IMR-90 (cell line): Measurements from ENCODE around the gene PGGHG. TPM values are rescaled to one million over a fixed set of nuclear protein-coding genes. Genes with fewer than 3 reads are reported as not detected.
A peak's percentile ranks its signal among the peaks of the same experiment; 100 is the strongest.

ENCODE experiments used
- ATAC-seq: fragments of 200-7000 bp; cut with Tn5 transposase; 2 replicates; pipeline ENCODE4 v1.9.1; 2020; ENCODE audit warnings: low read depth, mild to moderate bottlenecking, moderate library complexity
- BruUV-seq: library from RNA; stranded (reverse); fragments of 400-500 nt; replicated peaks from 2 replicates; lab custom pipeline; 2021; lab: Mats Ljungman, UMichigan
- CTCF ChIA-PET: fragments of 300-600 bp; formaldehyde crosslinking; extraction: SDS; loops from one replicate; lab custom pipeline; 2021; ENCODE audit warnings: antibody characterized with exemption; lab: Yijun Ruan, JAX
- POLR2A ChIA-PET: fragments of 300-600 bp; sonication (Branson Sonifier 250); formaldehyde crosslinking; loops from one replicate; lab custom pipeline; 2022; ENCODE audit warnings: antibody characterized with exemption; ENCODE audit not compliant: unreplicated experiment; lab: Charles Lee
- DNase-seq: peaks from one replicate; pipeline ENCODE4 v3.0.0; 2013
- H2AFZ ChIP-seq: replicated peaks from 2 replicates; pipeline ENCODE3; 2013; ENCODE audit warnings: low read length, mild to moderate bottlenecking; ENCODE audit not compliant: poor library complexity
- H2AK5ac ChIP-seq: 2 replicates; pipeline ENCODE4 v1.6.1; 2013; ENCODE audit warnings: low read depth, low read length, inconsistent platforms
- H2AK9ac ChIP-seq: replicated peaks from 2 replicates; pipeline ENCODE3; 2013; ENCODE audit warnings: mild to moderate bottlenecking, low read depth, low read length, moderate library complexity; ENCODE audit not compliant: poor library complexity
- H2BK120ac ChIP-seq: 2 replicates; pipeline ENCODE4 v1.6.1; 2013; ENCODE audit warnings: low read depth, low read length, inconsistent platforms
- H2BK15ac ChIP-seq: 3 replicates; pipeline ENCODE4 v1.6.1; 2013; ENCODE audit warnings: low read depth, low read length, inconsistent platforms
- H2BK20ac ChIP-seq: 2 replicates; pipeline ENCODE4 v1.6.1; 2013; ENCODE audit warnings: low read depth, mild to moderate bottlenecking, inconsistent platforms, low read length, moderate library complexity
- H2BK5ac ChIP-seq: 2 replicates; pipeline ENCODE4 v1.6.1; 2013; ENCODE audit warnings: mild to moderate bottlenecking, low read depth, low read length, inconsistent platforms; ENCODE audit not compliant: poor library complexity, severe bottlenecking
- H3K14ac ChIP-seq: replicated peaks from 2 replicates; pipeline ENCODE4 v1.6.1; 2013; ENCODE audit warnings: low read depth, low read length, inconsistent platforms
- H3K18ac ChIP-seq: 2 replicates; pipeline ENCODE4 v1.6.1; 2013; ENCODE audit warnings: low read depth, low read length, control low read depth
- H3K23ac ChIP-seq: 2 replicates; pipeline ENCODE4 v1.6.1; 2013; ENCODE audit warnings: low read depth, low read length, inconsistent platforms
- H3K27ac ChIP-seq: 2 replicates; pipeline ENCODE4 v1.5.1; 2013; ENCODE audit warnings: mild to moderate bottlenecking, control low read depth, low read length; ENCODE audit not compliant: insufficient read depth
- H3K27me3 ChIP-seq: 2 replicates; pipeline ENCODE4 v1.6.1; 2013; ENCODE audit warnings: low read length; ENCODE audit not compliant: control insufficient read depth, insufficient read depth
- H3K36me3 ChIP-seq: 2 replicates; pipeline ENCODE4 v1.6.1; 2013; ENCODE audit warnings: low read length, mixed read lengths; ENCODE audit not compliant: control insufficient read depth, insufficient read depth
- H3K4ac ChIP-seq: 2 replicates; pipeline ENCODE4 v1.6.1; 2013; ENCODE audit warnings: low read depth, low read length, inconsistent platforms
- H3K4me1 ChIP-seq: 2 replicates; pipeline ENCODE4 v1.6.1; 2013; ENCODE audit warnings: low read length, mixed read lengths; ENCODE audit not compliant: control insufficient read depth, insufficient read depth
- H3K4me2 ChIP-seq: 2 replicates; pipeline ENCODE4 v1.6.1; 2013; ENCODE audit warnings: low read depth, mild to moderate bottlenecking, control low read depth, low read length, moderate library complexity
- H3K4me3 ChIP-seq: 2 replicates; pipeline ENCODE4 v1.5.1; 2013; ENCODE audit warnings: low read depth, mild to moderate bottlenecking, control low read depth, low read length, moderate library complexity; ENCODE audit not compliant: insufficient read depth
- H3K56ac ChIP-seq: 2 replicates; pipeline ENCODE4 v1.6.1; 2013; ENCODE audit warnings: low read length, inconsistent platforms; ENCODE audit not compliant: insufficient read depth; ENCODE audit errors: extremely low read depth
- H3K79me1 ChIP-seq, 2 experiments: 2 replicates each; pipeline ENCODE4 v1.6.1; 2013; ENCODE audit warnings: low read length in 2 of 2, inconsistent platforms in 1 of 2, low read depth in 1 of 2
- H3K9ac ChIP-seq: 2 replicates; pipeline ENCODE4 v1.6.1; 2013; ENCODE audit warnings: low read depth, low read length, control low read depth
- H3K9me1 ChIP-seq: 2 replicates; pipeline ENCODE4 v1.6.1; 2013; ENCODE audit warnings: low read length, inconsistent platforms; ENCODE audit not compliant: insufficient read depth
- H3K9me3 ChIP-seq: 2 replicates; pipeline ENCODE4 v1.6.1; 2013; ENCODE audit warnings: low read length; ENCODE audit not compliant: control insufficient read depth, insufficient read depth
- H4K20me1 ChIP-seq: 2 replicates; pipeline ENCODE4 v1.6.1; 2013; ENCODE audit warnings: low read length, inconsistent platforms; ENCODE audit not compliant: insufficient read depth
- H4K5ac ChIP-seq: 2 replicates; pipeline ENCODE4 v1.6.1; 2013; ENCODE audit warnings: mild to moderate bottlenecking, low read depth, low read length, control low read depth
- H4K8ac ChIP-seq, 2 experiments: 2 replicates each; pipeline ENCODE4 v1.6.1; 2013; ENCODE audit warnings: low read depth in 2 of 2, low read length in 2 of 2, control low read depth in 1 of 2, inconsistent platforms in 1 of 2
- H4K91ac ChIP-seq: 2 replicates; pipeline ENCODE4 v1.6.1; 2013; ENCODE audit warnings: low read depth, low read length, inconsistent platforms; ENCODE audit not compliant: insufficient read depth
- BHLHE40 ChIP-seq: fragments of 150-350 bp; IDR thresholded peaks from 2 replicates; pipeline ENCODE4 v1.6.1; 2016; ENCODE audit warnings: mild to moderate bottlenecking, low read depth, low read length
- ELK1 ChIP-seq: fragments of 150-350 bp; IDR thresholded peaks from 2 replicates; pipeline ENCODE4 v1.6.1; 2016; ENCODE audit warnings: low read depth, mild to moderate bottlenecking, low read length, moderate library complexity, borderline replicate concordance
- FOS ChIP-seq: fragments of 150-350 bp; IDR thresholded peaks from 2 replicates; pipeline ENCODE4 v1.6.1; 2016; ENCODE audit warnings: low read depth, low read length
- MAFK ChIP-seq: IDR thresholded peaks from 2 replicates; pipeline ENCODE4 v1.6.1; 2012; ENCODE audit warnings: low read depth, low read length, improper control_type of control experiment
- NFE2L2 ChIP-seq: fragments of 150-350 bp; IDR thresholded peaks from 2 replicates; pipeline ENCODE4 v1.6.1; 2016; ENCODE audit warnings: low read depth, mild to moderate bottlenecking, low read length
- POLR2A ChIP-seq: IDR thresholded peaks from 2 replicates; pipeline ENCODE4 v1.6.1; 2012; ENCODE audit warnings: mild to moderate bottlenecking, low read depth, low read length
- RAD21 ChIP-seq: IDR thresholded peaks from 2 replicates; pipeline ENCODE4 v1.6.1; 2012; ENCODE audit warnings: low read length, improper control_type of control experiment
- RFX5 ChIP-seq: IDR thresholded peaks from 2 replicates; pipeline ENCODE4 v1.8.0; 2012; ENCODE audit warnings: low read depth, mild to moderate bottlenecking, low read length, moderate library complexity
- WGBS, 2 experiments: methylation state at CpG; one replicate each; pipeline versions ENCODE4 v1.1.5 to v1.1.7; 2013; ENCODE audit warnings: missing lambda C conversion rate in 2 of 2; ENCODE audit not compliant: insufficient read length in 1 of 2; ENCODE audit errors: extremely low coverage in 2 of 2; 5-methylcytosine and 5-hydroxymethylcytosine counted together
- dilution Hi-C: fragments of 300-500 bp; cut with HindIII; formaldehyde crosslinking; loops from one replicate; pipeline ENCODE4 v1.14.3; 2018; ENCODE audit warnings: low sequenced_read_pairs; ENCODE audit not compliant: unreplicated experiment
- in situ Hi-C: fragments of 300-500 bp; cut with MboI; formaldehyde crosslinking; loops from 3 replicates; pipeline ENCODE4 v1.14.3; 2019; ENCODE audit warnings: low sequenced_read_pairs, inconsistent platforms, mixed read lengths
- intact Hi-C: fragments of 100-400 bp; cut with micrococcal nuclease; formaldehyde crosslinking; loops from 2 replicates; pipeline ENCODE4 v1.10.0; 2022
- polyA plus RNA-seq, 3 experiments: library from polyadenylated mRNA; depleted of rRNA; stranded (reverse); fragments of >200 nt; gene quantifications; 2 replicates each; pipeline ENCODE4 v1.2.3, GENCODE V29; 2012; ENCODE audit warnings: low replicate concordance in 1 of 3
- total RNA-seq: library from RNA; depleted of rRNA; stranded (reverse); fragments of >200 nt; gene quantifications from 2 replicates; pipeline ENCODE4 v1.2.3, GENCODE V29; 2012
- TF ChIP-seq, protein P1 (sequence below): conservative IDR thresholded peaks from 2 replicates; pipeline ENCODE4 v1.5.1; 2012; ENCODE audit warnings: mild to moderate bottlenecking, low read depth, low read length, improper control_type of control experiment

PGGHG gene
- total and polyA plus RNA-seq, 2 of the 4 experiments (the other 2 are of a cell fraction) = 1.8 to 17.0 TPM

DNA sequence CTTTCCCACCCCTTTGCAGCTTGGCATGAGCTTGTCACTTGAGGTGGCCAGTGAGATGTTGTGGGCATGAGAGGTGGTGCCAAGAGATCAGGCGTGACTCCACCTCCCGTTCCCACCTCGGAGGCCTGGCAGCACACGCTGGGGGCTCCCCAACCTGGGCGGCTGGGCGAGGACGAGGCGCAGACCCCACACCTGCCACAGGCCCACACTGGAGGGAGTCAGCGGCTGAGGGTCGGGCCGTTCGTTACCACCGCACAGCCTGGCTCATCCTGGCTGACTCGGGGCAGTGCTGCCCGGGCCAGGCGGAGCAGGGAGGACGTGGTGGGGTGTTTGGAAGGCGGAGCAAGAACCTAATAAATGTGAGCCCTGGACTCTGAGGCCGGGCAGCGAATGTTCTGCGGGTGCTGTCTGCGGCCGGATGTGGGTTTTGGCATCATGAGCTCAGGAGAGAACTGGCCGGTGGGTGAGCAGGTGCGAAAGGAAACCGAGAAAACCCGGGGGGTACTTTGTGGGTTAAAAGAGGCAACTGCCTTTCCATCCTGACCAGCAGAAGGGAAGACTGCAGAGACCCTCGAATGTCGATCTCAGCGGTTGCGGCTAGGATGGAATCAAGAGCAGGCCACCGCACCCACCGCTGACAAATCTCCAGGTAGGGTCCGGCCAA is 41.9 kb downstream of the PGGHG start:
- Histone ChIP-seq H3K18ac (no peak overlapping the region), H3K27ac (no peak overlapping the region), H3K14ac (no peak overlapping the region), H3K9ac (no peak overlapping the region), H3K23ac (no peak overlapping the region), H2BK15ac (no peak overlapping the region), H3K4me3 (no peak overlapping the region), H3K36me3 (no peaks in the 10 kb centered on the region), H4K91ac (no peak overlapping the region), H2AFZ (peak overlapping the region; percentile 16), H3K27me3 (no peaks in the 10 kb centered on the region), H3K9me3 (no peaks in the 10 kb centered on the region), H3K4ac (no peak overlapping the region), H2BK120ac (no peak overlapping the region), H4K20me1 (no peaks in the 10 kb centered on the region), H3K56ac (no peak overlapping the region), H4K5ac (no peak overlapping the region), H3K79me1 (no peaks in the 10 kb centered on the region), H2BK20ac (no peak overlapping the region), H3K4me1 (peaks cover 11% of the 10 kb centered on the region), H3K9me1 (no peaks in the 10 kb centered on the region), H2AK5ac (no peak overlapping the region), H4K8ac (no peak overlapping the region), H3K4me2 (no peak overlapping the region), H2AK9ac (no peak overlapping the region), H2BK5ac (no peak overlapping the region)
- POLR2A ChIA-PET = no interaction called here
- no peak for TF ChIP-seq MAFK
- TF ChIP-seq, protein P1, sequence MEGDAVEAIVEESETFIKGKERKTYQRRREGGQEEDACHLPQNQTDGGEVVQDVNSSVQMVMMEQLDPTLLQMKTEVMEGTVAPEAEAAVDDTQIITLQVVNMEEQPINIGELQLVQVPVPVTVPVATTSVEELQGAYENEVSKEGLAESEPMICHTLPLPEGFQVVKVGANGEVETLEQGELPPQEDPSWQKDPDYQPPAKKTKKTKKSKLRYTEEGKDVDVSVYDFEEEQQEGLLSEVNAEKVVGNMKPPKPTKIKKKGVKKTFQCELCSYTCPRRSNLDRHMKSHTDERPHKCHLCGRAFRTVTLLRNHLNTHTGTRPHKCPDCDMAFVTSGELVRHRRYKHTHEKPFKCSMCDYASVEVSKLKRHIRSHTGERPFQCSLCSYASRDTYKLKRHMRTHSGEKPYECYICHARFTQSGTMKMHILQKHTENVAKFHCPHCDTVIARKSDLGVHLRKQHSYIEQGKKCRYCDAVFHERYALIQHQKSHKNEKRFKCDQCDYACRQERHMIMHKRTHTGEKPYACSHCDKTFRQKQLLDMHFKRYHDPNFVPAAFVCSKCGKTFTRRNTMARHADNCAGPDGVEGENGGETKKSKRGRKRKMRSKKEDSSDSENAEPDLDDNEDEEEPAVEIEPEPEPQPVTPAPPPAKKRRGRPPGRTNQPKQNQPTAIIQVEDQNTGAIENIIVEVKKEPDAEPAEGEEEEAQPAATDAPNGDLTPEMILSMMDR = no peak
- no peak for TF ChIP-seq FOS
- TF ChIP-seq NFE2L2 = no peak
- TF ChIP-seq RAD21 = no peak
- no peak for TF ChIP-seq ELK1
- no peak for TF ChIP-seq BHLHE40
- no peak for TF ChIP-seq RFX5
- no peak for TF ChIP-seq POLR2A
- CTCF ChIA-PET = no interaction called here
- in situ Hi-C loops (no loop called here), intact Hi-C loops (no loop called here), dilution Hi-C loops (no loop called here)
- WGBS, 2 experiments = 95% methylated on average over 11 of the region's 34 CpGs; no CpG with 5 or more reads in 1 of the 2 experiments
- DNase-seq (no peak), ATAC-seq (no peak)
- no TSS peak for BruUV-seq
